HK-2 (cell line): ENCODE results near the gene RPTOR.
A peak's percentile ranks its signal among the peaks of the same experiment; 100 is the strongest.

Source experiments
- DNase-seq: peaks from one replicate; pipeline ENCODE4 v3.0.0-alpha.2; 2018; ENCODE audit not compliant: unreplicated experiment

Gene RPTOR

GRCh38 chr17:80816241-80817103 lies 271.8 kb downstream of the RPTOR start:
- DNase-seq, result no peak

GRCh38 chr17:80817321-80817845 lies 272.7 kb downstream of the RPTOR start:
- no peak for DNase-seq

GRCh38 chr17:80817861-80818260 lies 273.2 kb downstream of the RPTOR start:
- no peak for DNase-seq

- DNase-seq, result no peak
Observed at GRCh38 chr17:80818871-80819270, 274.2 kb downstream of the RPTOR start.

- DNase-seq, result no peak
Observed at GRCh38 chr17:80819422-80820164, 275.0 kb downstream of the RPTOR start.

GRCh38 chr17:80820331-80820730 lies 275.7 kb downstream of the RPTOR start:
- no peak for DNase-seq

GRCh38 chr17:80821546-80821945 lies 276.9 kb downstream of the RPTOR start:
- DNase-seq, result no peak

- DNase-seq, result no peak
Observed at GRCh38 chr17:80822021-80822699, 277.5 kb downstream of the RPTOR start.

- no peak for DNase-seq
Observed at GRCh38 chr17:80822700-80823410, 278.2 kb downstream of the RPTOR start.

- no peak for DNase-seq
Observed at GRCh38 chr17:80824549-80825470, 280.2 kb downstream of the RPTOR start.

- DNase-seq, result no peak
Observed at GRCh38 chr17:80825471-80826345, 281.1 kb downstream of the RPTOR start.

GRCh38 chr17:80826346-80826954 lies 281.8 kb downstream of the RPTOR start:
- no peak for DNase-seq

GRCh38 chr17:80826955-80827645 lies 282.5 kb downstream of the RPTOR start:
- DNase-seq, result peak; percentile 81

- DNase-seq, result peak; percentile 21
Observed at GRCh38 chr17:80827646-80828643, 283.3 kb downstream of the RPTOR start.

- no peak for DNase-seq
Observed at GRCh38 chr17:80829166-80829813, 284.7 kb downstream of the RPTOR start.

GRCh38 chr17:80830020-80830780 lies 285.6 kb downstream of the RPTOR start:
- DNase-seq, result no peak
